HG03432 (cell line): ENCODE measurements around the gene TEDC2.
"Not testable (repeated sequence)": the region's sequence is repeated elsewhere in the genome, so short reads cannot be mapped to it uniquely, and the experiment has no call there.

Experiments
- ATAC-seq: cut with Tn5 transposase; IDR thresholded peaks from one replicate; pipeline ENCODE4 v1.9.1; 2021; ENCODE audit warnings: mild to moderate bottlenecking, moderate library complexity; ENCODE audit not compliant: unreplicated experiment

TEDC2 gene

DNA sequence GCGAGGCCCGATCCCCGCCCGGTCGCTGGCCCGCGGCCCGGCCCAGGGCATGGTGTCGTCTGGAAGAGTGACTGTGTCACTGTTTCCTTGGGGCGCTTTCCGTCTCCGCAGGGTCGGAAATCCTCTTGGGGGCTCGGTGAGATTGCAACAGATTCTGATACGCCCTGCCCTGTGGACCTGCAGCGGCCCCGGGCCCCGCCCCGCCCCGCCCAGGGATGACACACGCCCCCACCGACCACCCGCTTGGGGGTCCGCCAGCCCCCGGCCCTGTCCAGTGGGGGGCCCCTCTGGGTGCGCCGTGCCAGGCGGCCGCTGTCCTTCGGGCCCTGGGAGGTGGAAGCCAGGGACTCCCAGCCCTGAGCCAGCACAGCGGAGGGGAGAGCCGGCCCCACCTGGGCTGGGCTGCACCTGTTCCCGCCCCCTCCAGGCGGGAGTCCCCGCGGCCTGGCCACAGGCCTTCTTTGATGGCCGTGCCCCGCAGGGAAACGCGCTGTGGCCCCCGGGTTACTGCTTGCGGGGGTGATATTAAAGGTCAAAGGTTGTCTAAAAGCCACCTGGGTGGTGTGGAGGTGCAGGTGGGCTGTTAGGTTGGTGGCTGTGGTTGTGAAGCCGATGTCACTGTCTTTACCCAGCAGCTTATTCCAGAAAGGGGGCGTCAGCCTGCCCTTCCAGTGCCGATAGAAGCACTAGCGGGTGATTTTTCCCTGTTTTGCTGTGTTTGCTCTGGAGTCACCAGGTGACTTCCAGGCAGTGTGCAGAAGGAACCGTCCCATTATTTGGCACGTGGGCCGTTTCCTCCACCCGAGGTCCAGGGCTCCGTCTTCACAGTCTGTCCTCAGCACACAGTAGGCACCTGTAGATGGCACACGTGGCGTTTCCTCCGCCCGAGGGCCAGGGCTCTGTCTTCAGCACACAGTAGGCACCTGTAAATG is 15.8 kb downstream of the TEDC2 start:
- peak; percentile 15 for ATAC-seq

DNA sequence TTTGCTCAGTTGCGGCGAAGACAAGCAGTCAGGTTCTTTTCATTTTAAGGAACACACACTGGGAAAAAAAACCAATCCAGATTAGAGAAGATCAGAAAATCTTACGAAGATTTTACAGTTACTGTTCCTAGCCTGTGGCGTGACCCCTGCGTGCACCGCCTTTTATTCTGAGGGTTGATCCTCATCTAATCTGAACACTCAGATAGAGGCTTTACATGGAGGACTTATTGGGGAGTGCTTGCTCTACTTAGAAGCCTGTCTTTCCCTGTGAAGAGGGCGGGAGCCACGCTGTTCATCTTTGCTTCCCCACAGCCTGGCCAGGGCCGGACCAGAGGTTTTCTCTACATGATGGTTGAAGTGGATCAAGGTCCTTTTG is 16.4 kb downstream of the TEDC2 start:
- no peak for ATAC-seq

DNA sequence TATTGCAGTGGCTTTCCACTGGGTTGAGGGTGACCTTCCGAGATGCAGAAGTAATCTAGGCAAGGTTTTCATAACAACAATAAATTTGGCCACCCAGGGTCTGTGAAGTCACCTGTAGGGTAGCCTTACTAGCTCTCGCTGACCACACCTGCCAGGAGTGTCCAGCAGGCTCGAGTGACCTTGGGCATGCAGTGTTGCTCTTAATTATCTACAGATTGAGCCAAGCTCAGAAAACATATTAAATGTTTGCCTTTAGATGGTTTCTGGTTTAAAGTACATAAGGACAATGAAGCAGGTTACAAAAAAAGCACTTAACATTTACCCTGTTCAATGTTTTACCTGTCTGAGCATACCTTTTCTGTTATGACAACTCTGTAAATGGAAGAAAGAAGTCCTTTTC is 16.8 kb downstream of the TEDC2 start:
- no peak for ATAC-seq

DNA sequence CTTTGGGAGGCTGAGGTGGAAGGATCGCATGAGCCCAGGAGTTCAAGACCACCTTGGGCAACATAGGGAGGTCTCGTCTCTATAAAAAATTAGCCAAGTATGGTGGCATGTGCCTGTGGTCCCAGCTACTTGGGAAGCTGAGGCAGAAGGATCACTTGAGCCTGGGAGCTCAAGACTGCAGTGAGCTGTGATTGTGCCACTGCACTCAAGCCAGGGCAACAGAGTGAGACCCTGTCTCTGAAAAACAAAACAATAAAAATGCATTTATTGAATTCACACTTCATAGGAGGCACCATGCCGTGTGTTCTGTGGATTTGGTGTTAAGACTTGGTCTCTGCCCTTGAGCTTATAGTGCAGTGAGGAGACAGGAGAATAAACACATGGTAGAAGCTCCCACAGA is 17.4 kb downstream of the TEDC2 start:
- ATAC-seq = no peak

DNA sequence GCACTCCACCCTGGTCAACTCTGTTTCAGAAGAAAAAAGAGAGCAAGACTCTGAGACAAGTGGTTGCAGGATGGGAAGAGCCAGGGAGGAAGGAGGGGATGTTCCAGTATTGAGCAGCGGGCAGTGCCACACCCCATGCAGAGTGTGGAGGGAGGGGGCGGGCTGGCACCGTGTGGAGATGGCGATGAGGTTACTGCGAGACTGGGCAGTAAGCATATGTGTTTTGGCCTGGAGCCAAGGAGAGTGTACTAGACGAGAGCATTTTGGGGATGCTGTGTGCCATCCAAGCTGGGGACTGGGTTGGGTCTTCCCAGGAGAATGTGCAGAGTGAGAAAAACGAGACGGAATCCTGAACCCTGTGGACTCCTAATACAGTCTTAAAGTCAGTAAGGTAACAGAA is 18.4 kb downstream of the TEDC2 start:
- no peak for ATAC-seq

DNA sequence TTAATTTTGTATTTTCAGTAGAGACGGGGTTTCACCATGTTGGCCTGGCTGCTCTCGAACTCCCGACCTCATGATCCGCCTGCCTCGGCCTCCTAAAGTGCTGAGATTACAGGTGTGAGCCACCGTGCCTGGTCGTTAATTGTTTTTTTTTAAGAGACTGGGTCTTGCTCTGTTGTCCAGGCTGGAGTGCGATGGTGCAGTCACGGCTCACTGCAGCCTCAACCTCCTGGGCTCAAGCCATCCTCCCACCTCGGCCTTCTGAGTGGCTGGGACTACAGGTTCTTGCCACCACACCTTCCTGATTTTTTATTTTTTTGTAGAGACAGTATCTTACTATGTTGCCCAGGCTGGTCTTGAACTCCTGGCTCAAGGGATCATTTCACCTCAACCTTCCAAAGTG is 20.1 kb downstream of the TEDC2 start:
- not testable (repeated sequence) for ATAC-seq

DNA sequence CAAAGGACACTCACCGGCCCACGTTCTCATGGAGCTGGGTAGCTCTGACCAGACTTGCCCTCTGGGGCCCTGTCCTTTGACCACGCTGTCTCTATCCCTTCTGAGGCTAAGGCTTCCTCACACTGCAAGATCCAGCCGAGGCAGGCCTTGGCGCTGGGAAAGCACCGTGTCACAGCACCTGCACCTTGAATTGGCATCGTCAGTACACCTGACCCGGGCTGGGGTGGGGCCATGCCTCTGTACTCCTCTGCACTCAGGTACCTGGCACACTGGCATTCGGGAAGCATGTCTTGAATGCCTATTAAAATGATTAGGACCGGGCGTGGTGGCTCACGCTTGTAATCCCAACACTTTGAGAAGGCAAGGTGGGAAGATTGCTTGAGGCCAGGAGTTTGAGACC is 21.0 kb downstream of the TEDC2 start:
- ATAC-seq = no peak

DNA sequence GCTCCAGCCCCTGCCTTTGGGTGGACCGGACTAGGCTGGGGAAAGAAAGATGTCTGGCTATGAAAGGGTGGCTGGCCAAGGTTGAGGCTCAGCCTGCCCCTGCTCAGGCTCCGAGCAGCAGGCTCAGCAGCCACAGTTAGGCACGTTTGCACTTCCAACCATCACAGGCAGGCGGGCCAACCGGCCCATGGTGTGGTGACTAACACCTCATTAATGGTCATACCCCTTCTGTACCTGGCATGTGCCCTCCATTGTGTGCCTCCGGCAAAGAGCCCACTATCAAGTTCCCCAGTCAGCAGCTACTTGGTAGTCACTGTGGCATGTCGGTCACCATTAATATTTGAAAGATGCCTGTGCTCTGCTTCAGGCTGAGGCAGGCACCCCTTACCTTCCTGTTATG is 21.8 kb downstream of the TEDC2 start:
- ATAC-seq = no peak

DNA sequence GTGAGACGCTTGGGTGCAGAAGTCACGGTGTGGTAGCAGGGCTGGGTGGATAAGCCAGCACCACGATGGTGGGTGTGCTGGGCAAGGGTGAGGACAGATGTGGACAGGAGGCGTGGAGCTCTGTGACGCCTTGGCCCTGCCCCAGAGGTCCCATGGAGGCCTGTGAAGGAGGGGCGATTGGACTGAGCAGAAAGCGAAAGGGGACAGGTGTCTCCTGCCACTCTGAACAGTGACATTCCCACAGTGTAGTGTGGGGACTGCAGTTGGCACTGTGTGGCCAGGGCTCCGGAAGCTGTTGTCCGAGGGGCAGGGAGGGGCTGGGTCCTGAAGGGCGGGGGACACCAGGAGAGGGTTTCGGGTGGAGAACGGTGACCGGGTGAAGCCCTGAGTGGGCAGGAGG is 22.3 kb downstream of the TEDC2 start:
- no peak for ATAC-seq

DNA sequence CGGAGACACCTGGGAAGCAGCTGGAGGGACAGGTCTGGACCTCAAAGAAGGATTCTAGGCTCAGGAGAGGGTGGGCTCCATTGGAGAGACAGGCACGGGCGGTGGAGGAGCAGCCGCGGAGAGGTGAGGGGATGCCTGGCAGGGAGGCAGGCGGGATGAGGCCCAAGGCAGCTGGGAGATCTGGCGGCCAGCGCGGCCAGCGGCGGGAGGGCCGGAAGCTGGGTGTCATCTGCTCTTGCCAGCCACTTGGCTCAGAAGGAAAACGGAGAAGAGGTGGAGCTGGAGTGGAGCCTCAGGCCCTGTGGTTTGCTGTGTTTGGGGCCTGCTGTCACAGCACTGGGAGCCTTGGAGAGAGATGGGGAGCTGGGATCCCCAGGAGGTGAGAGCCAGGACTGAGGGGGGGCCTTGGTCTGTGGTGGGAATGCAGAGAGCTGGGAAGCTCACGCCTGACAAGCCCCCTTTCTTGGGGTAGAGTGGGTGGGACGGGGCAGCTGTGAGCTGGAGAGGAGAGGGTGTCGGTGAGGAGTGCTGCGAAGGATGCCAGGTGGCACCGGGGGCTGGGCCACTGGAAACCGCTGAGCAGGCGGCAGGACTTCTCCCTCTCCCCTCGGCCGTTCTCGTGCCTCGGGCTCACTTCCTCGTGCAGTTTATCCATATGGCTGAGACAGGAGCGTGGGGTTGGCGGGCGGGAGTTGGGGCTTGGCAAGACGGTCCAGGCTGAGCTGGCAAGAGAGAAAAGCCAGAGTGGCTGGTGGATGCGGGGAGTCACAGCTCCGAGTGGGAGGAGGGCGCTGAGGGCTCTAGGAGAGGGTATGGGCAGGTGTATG is 23.0 kb downstream of the TEDC2 start:
- no peak for ATAC-seq

DNA sequence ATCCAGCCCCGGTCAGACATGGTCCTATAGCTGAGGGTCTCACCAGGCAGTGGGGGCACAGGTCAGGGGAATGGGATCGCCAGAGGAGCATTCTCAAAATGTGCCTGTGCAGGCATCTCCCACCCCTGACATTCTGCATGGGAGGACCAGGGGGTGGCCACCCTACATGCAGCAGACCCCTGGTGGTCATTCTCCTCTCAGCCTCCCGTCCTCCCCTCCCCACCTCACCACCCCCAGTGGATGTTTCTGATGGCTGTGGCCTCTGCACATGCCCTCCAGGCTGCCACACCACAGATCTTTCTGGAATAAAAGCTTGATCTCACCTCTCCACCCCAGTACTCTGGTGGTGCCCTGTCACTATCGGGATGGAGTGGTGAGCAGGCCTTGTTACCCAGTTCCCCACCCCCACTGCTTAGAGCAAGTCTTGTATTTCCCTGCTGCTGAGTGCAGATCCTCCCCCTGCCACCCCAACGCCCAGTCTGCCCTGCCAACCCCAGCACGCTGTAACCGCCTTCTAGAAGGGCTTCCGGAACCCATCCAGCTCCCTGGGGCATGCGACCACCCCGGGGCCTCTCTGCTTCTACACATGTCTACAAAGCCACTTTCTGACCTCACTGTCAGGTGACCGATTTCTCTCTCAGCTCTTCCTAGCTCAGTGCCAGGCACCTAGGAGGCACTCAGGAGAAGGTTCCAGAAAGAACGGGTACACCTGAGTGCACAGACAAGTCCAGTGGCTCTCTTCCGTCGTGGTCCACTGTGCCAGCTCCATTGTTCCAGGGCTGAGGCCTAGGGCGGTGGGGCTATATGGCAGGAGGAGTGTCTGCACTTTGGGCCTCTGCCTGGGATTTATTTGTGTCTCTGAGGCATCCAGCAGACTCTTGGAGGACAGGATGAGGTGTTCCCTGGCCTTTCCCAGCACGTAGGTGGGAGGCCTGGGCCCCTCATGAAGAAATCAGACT is 24.3 kb downstream of the TEDC2 start:
- ATAC-seq = no peak

DNA sequence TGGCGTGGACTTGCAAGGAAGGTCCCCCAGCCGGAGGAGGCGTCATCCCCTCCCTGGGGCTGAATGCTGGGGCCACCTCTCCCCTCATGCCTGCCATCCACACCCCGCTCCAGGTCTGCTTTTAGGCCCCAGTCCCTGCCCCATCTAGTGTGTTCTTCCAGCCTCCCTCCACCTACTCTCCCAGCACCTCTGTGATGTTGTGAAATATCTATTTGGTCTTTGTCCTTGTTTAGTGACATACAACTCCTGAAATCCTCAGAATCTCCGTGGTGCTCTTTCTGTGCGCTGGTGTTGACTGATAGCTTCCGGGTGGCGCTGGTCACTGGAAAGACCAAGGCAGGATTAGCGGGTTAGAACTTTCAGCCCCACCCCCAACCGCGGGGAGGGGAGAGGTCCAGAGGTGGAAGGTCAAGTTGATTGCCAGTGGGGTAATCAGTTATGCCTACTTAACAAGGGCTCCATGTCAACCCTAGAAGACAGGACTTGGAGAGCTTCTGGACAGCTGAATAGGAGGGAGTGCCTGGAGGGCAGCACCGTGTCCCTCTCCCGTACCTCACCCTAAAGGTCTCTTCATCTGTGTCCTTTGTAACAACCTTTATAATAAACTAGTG is 25.1 kb downstream of the TEDC2 start:
- ATAC-seq = no peak

DNA sequence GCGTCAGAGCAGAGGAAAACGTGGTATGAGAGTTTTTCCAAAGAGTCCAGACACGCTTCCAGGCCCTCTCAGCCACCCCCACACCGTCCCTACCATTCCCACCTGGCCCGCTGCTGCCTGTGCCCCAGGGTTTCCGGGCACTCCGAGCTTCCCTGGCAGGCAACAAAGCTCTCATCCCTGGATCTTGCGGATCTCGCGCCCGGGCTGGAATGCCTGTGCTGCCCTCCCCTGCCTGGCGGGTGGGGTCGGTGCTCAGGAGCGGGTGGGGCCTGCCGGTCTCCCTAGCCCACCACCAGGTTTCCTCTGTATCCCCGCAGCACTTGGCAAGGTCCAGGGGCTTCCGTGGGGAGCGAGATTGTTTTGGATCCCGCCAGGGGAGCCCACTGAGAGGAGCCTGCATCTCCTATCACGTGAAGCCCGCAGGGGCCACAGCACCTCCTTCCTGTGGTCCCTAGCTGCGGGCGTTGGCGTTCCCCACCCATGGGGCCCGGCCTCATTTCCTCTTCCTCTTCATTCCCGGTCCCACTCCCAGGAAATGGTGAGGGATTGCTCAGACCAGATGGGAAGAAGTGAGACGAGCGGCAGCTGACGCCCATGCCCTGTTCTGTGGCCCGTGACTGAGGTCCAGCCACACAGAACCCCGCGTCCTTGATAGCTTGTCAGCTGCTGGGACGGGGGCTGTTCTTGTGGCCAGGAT is 26.1 kb downstream of the TEDC2 start:
- ATAC-seq = no peak

DNA sequence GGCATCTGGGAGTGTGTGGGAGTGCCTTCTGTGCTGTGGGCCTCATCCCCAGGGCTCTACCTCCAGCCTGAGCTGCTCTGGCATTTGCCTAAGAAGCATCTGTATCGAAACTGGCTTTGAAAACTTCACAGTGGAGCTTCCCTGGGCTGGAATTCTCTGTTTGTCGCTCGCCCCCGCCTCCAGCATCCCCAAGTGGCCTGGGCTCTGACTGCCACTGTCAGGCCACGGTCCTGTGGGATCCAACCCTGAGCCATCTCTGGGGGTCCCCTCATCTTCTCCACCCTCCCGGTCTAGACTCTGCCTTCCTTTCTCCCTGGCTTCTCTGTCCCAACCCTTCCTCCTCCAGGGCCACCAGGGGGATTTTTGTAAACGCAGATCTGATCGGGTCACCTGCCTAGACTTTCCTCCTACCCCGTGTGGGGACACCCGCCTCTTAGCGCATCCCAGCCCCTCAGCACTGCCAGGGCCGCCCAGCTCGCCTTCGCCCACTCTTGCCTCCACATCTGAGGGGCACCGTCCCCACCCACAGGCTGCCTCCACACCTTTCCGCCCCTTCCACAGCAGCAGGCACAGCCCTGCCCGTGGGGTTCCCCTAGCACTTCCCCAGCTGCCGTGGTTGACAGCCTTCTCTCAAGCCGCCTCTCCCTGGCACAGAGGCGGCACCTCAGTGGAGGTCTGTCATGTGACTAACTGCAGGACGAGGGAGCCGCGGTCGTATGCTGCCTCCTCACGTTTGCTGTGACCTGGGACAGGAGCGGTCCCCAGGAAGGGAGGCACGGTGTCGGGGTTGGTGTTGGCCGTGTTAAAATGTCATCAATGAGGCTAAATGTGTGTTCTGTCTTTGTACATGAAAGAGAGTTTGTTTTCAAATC is 27.0 kb downstream of the TEDC2 start:
- peak; percentile 76 for ATAC-seq

DNA sequence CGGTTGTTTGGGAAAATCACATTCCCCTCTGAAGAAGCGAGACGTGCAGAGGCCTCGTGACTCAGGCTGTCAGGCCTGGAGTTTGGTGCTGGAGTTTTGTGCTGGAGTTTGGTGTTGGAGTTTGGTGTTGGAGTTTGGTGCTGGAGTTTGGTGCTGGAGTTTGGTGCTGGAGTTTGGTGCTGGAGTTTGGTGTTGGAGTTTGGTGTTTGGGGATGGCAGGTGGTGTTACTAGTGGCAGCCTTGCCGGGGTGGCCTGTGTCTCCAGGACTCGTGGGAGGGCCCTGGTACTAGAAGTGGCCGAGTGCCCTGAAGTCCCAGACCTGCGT is 27.6 kb downstream of the TEDC2 start:
- ATAC-seq = no peak

DNA sequence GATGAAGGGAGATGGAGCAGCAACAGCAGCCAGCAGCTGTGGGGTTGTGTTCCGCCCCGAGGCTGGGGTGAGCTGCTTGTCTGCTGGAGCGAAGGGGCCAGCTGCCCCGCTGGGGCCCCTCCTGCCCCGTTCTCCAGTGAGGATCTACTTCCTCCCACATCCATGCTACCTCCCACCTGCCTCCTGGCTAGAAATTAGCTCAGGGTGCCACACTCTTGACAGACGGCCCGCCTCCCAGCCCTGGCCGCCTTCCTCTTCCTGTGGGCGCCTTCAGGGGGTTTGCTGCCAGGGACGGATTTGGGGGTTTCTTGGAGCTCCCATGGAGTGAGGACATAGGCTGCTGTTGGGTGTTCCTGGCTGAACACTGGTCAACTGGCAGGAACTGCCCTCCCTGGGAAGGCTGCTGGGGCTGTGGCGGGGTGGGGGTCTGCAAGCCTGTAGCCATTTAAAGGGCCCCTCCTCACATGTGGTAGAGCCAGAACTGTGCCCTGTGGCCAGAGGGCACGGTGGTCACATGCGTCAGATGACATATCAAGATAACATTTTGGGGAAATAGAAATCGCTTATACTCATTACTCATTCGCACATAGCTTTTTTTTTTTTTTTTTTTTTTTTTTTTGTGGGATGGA is 28.1 kb downstream of the TEDC2 start:
- ATAC-seq = no peak

DNA sequence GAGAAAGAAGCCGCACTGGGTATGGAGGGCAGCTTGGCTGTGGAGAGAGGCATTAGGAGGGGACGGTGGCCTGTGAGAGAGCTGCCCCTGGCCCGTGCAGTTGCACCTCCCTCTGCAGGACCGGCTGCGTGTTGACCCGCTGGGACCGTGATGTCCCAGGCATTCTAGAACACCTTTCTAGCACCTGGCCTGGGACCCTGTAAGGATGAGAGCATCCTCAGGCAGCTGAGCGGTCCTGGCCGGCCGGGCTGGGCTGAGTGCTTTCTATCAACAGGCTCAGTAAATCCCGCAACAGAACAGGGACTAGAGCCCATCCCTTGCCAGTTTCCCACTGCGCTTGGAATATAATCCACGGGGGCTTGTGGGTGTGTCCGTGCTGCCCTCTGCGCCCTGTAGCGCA is 29.7 kb downstream of the TEDC2 start:
- ATAC-seq = no peak

DNA sequence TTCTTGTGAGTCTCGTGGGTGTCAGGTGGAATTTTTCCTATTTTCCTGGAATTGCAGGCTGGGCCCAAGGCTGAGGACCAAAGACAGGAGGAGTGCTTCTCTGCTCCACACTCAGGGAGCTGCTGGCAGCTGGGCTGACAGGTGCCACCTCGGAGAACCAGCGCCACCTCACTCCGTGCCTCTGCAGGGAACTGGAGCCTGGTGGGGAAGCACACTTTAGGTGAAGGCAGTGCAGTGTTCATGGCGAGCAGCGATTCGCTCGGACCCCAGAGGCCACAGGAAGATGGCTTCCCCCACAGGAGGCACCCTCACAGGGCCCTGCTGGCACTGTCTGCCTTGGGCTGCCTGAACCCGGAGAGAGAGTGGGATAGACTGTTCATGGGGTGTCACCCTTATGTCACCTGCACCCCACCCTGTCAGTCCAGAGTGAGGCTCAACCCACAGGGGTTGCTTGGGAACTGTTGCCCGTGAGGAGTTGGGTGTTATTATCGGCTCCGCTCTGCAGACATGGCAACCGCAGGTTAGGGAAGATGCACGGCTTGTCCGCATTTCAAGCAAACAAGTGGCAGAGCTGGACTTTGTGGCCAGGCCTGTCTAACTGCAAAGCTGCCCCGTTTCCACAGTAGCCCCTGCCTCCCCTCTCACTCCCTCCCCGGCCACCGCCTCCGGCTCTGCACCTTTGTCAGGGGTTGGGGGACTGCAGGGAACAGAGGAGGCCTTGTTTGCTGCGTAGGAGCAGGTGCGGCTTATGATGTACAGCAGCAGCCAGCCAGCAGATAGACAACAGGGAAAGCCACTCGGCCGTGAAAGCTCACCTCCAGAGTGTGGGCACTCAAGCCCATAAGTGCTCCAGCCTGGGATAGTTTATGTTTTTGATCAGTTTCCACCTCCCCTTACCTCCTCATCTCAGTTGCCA is 30.5 kb downstream of the TEDC2 start:
- no peak for ATAC-seq
